CD1c-positive myeloid dendritic cell (primary cell): ENCODE data around the gene WBP11.

Experiments
- DNase-seq: peaks from one replicate; pipeline ENCODE4 v3.0.0-alpha.2; 2016; ENCODE audit errors: extremely low spot score

WBP11 gene

DNA sequence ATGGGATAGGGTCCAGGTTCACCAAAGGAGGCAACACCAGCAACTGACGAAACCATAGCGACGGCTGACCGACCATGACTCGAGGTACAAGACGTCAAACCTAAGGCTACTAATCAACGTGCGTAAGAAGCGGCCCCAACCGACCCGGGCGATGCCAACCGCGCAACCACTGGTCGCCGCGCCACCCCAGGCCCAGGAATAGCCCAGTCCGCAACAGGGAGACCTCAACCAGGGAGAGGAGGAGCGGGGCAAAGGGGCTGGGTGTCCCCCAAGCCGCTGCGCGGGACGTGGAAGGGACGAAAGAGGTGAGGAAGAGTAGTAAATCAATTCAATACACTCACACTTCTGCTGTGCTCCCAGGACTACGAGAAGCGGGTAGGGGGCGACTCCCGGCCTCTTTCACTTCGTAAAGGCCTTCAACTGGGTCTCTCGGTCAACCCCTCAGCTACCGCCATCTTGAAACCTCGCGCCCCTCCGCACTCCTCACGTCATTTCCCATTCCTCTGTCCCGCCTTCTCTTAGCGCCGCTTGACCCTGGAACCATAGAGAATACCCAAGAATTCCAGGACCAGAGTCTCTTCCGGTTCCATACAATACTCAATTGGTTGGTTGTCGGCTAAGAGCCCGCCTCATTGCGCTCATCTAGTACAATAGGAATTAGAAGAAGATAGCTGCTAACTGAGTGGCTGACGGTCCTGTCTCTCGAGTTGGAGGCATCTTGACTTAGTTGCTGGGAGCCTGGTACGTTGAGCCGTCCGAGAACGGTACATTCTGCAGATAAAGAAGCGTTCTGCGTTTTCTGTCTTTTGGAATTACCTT lies at the start of gene WBP11, which contains the start of gene C12orf60:
TSS of gene WBP11 (minus strand) at position 468 of the 819 bp plus-strand sequence. CDS start 2,095 bp downstream, outside the sequence.
TSS of gene C12orf60 (plus strand) at position 660 of the 819 bp plus-strand sequence. CDS start 19,266 bp downstream, outside the sequence.
- DNase-seq = peak; percentile 98

DNA sequence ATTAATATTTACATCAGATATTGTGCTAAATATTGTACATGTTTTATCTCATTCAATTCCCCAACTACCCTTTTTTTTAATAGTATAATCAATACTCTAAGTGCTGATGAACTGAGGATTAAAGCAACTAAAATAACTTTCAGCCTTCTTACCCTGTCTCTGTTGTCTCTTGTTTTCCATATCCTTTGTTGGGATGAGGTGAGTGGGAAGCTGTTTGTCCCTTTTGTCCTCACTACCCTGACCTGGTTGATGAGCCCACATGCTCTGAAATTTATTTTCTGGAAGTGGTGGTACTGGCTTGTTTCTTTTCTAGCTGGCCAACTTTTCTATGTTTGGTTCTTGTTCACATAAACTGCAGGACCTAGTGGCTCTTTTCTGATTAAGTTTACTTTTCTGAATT lies 49.6 kb upstream of the WBP11 start:
- no peak for DNase-seq

DNA sequence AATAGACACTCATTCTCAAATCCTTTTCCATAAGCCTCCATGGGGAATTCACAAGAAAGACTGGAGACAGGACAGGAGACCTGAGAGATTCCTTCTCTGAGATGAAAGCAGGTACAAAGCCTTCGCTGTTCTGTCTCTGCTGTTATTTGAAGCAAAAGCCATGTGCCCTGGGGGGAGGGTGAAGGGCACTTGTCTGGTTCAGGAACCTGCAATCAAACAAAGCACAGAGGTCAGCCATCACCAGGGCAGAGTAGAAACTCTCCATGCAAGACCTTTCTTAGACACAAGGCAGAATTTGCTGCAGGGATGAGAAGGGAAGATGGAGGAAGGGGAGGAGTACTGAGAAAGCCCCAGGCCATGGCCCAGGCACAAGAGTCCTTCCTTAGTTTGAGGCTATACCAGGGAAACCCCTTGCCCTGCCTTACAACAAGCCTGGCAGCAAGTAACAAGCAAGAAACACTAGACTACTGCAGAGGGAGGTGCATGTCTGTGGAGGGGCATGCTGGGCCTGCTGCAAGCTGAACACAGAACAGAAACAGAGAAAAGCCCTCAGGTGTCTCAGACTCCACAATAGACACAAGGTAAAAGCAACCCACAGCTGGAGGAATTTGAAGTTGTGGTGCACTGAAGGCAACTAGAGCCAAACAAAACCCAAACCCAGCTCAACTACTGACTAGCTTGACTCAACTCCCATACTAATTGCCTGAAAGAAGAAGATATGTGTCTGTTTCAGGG lies 47.8 kb upstream of the WBP11 start:
- DNase-seq = no peak

DNA sequence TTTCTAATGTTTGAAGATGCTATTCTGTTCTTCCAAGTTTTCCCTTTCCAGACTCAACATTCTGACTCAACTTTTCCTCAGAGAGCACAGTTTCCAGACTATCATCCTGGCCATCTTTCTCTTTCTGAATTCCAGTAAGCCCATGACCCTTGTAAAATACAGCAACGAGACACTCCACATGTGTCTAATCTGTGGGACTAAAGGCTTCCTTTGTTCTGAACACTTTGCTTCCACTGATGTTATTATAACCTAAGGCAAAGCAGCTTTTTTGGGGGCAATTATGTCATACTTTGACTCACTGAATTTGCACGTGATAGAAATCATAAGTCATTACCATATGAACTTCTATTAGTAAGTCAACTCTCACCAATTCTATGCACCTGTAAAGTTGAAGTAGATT lies 46.4 kb upstream of the WBP11 start:
- DNase-seq = no peak

DNA sequence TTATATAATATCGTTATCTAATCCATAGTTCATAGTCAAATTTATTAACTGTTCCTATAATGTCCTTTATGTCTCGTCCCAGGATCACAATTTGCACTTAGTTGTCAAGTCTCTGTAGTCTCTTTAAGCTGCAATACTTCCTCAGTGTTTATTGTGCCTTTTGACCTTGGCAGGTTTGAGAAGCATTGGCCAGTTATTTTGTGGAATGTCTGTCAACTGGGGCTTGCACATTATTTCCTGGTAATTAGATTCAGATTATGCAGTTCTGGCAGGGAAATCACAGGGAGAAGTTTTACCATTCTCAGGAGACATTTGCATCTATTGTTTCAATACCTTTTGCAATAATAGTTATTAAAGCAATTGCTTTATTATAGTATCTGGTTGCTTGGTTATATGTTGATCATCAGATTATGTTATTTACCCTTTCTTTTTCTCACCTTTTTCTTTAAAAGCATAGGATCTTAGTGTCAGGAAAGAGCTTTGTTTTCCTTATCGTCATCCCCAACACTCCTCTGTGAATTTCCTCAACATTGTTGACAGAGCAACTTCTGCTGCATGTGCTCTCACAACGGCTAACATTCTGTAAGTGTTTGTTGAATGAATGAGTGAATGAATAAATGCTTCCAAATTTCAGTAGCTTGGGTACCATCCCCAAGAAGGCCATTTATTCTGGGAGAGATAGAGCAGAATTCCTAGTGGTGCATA lies 43.8 kb upstream of the WBP11 start:
- DNase-seq = no peak

DNA sequence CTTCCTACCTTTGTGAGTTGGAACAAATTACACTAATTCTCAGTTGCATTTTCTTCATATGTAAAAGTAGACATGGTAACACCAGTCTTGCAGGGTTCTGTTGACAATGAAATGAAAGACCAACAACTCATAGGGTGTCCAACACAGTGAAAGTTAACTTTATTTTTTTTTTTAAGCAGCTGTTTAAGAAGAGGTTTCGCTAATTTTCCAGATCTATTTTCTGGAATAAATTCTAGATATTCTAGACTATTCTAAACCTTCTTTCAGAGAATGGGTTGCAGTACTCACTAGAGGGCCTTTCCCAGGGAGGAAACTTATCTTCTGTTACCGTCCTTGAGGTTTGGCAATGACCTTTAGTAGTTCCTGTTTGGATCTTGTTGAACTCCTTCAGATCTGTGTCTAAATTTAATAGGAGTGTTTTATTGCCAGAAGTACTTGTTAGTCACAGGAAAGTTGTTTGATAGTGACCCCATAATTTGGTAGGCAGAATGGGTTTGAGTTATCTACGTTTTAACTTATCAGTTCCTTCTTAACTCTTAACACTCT lies 42.8 kb upstream of the WBP11 start:
- DNase-seq = peak; percentile 22

DNA sequence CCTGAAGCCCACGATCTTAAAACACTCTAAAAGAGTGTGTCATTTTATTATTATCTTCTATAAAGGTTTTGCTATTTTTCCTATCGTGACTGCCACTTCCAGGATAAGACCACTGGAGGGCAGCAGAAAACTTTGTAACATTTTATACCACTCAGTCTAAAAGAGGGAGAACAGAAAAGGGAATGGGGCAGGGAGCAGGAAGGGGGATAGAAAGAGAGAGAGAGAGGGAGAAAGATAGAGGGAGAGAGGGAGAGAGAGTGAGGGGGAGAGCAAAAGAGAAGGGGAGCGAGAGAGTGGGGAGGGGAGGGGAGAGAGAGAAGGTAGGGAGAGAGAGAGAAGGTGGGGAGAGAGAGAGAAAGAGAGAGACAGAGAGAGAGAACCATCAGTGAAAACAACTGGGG lies 42.1 kb upstream of the WBP11 start:
- DNase-seq = peak; percentile 67

DNA sequence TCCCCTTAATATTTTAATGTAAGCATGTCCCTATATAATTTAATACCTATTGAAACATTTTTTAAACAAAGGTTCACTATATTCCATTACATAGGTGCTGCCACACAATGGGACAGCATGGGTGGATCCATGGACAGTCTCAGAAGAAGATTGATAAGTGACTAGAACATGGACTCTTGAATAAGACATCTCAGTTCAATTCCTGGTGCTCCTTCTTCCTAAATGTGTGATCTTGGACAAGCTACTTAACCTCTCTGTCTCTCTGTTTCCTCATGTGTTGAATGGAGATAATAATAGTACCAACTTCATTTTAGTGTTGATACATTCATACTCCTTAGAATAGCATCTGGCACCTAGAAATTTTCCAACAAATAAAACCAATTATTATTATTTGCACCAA lies 41.1 kb upstream of the WBP11 start:
- no peak for DNase-seq

DNA sequence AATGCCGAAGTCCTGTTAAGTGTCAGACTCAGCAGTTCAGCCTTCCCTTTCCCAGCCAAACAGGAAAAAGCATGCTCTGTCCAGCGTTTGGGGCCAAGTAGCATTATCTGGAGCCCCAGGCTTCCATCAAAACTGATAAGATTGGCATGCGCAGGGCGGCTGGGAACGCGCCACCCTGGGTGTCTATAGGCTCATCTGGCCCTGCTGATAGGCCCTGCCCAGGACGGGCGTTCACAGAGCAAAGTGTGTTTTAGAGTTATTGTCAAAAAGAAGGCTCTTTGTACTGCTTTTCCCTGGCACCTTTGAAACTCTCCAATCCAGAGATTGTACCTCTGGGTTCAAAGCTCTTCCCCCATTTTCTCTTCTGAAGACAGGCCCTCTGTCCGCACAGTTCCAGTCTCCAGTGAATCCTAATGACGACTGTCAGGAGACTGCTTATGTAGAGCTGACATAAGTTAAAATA lies 40.2 kb upstream of the WBP11 start, which contains the start of gene ART4:
TSS of gene ART4 (minus strand) at position 102 of the 463 bp plus-strand sequence. CDS start 413 bp downstream, outside the sequence.
- no peak for DNase-seq

DNA sequence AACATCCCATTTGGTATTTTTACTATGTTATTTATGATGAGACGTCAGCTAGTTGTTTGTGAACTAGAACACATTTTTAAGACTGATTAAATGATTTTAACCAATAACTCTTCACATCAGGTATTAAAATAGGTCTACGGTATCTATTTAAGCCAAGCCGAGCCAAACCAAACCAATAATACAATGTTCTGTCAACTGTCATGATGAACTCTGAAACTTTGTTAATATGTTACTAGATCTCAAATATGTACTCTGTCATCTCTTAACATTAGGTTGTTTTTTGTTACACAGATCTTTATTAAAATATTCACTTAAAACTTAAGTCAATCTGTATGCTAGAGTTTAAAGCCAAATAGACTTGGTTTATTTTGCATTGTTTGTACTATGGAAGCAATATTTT lies 39.0 kb upstream of the WBP11 start:
- DNase-seq = no peak

DNA sequence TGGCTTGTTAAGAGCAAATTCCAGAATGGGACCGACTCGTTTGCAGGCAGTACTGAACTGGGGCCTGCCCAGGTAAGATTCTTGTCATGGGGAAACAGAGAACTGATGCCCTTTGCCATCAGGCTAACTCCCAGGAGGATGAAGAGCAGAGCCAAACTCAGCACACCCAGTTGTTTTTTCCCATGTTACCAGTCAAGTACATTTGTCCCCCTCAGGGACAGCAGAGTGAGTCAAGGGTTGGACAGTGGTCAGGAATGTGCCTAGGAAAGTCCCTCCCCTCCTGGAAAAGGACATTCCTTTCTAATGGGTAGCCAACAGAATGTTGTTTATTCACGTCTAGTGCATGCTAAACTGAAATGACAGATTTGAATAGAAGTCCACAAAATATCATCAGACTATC lies 38.5 kb upstream of the WBP11 start:
- no peak for DNase-seq

DNA sequence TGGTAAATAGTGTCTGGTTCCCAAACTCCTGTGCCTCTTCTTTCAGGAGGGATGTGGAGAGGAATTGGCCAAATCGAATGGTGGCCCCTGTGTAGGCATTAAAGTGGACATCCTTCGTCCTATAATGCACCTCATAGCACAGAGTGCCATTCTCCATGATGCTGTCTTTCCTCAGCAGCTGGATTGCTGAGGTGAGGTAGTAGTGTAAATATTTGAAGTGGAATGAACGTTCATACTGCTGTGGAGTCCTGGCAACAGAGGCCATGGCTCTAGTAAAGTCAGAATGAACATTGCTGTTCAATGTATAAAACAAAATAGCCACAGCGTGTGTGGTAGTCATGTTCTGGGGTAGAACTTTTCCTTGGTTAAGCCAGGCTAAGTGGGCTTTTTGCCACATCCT lies 37.3 kb upstream of the WBP11 start:
- no peak for DNase-seq

DNA sequence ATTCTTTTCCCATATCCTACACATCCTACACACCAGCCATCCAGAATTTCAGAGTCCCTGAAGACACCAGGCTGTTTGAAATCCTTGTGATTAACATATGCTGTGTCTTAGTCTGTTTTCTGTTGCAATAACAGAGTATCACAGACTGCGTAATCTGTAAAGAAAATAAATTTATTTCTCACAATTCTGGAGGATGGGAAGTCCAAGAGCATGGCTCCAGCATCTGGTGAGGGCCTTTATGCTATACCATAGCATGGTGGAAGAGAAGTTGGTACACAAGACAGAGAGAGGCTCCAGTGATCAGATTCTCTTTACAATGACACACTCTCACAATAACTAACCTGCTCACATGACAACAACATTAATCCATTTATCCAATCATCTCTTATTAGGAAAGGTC lies 36.0 kb upstream of the WBP11 start:
- no peak for DNase-seq

DNA sequence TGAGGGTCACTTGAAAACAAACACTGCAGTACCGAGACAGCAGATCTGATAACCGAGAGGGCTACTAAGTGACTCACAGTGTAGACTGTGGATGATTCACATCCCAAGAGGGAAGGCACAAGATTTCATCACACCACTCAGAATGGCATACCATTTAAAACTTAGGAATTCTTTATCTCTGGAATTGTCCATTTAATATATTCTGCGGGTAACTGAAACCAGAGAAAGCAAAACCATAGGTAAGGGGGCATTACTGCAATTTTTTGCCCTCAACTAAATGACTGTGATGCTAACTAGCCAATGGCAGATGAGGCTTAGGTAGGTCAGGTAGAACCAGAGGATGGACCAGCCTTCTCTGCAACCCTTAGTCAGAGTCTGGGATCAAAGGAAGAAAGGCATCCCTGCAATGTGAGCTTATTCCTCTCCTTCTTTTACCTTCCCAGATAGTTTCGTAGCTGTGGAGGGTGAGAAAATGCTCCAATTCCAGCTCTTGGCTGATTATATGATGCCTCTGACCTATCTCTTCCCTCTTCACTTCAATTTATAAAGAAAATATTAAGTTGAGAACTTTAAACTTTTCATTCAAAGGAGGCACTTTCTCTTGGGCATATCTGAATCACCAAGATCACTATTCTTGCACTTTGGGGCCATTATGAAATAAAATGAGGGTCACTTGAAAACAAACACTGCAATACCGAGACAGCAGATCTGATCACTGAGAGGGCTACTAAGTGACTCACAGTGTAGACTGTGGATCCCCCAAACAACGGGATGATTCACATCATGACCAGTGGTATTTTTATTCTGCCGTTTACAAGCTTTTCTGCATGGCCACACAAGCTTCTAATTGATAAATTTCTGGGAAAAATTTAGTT lies 33.3 kb upstream of the WBP11 start:
- no peak for DNase-seq

DNA sequence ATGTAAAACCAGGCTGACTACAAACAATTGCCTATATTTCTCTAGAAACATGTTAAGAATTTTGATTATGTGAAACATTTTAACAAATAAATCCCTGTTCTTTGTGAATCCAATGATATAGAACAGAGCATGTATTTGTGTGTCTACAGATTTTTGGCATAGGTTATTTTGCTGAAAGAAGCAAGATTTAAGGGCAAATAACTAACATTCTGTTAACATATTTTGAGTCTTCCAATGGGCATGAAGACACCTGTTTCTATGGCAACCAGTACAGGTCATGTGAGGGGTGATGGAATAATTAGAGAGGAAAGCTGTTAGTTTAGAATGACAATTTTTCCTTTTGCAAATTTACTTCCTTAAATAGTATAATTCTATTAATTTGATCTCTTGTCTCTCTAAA lies 31.2 kb upstream of the WBP11 start:
- DNase-seq = no peak

DNA sequence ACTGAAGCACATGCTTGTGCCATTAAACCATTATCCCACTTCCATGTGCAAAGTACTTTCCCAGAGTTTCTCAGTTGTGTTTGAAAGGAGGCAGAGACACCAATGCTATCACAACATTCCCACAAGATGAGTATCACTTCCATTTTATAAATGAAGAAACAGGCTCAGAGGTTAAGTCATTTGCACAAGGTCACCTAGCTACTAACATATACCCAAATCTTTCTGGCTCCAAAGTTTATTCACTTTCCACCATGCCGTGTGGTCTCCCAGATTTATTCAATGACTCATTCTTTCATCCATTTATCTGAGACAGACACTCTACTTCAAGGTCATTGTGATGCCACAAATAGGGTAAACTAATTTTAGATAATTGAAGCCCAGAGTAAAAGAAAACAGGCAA lies 30.7 kb upstream of the WBP11 start:
- DNase-seq = no peak

DNA sequence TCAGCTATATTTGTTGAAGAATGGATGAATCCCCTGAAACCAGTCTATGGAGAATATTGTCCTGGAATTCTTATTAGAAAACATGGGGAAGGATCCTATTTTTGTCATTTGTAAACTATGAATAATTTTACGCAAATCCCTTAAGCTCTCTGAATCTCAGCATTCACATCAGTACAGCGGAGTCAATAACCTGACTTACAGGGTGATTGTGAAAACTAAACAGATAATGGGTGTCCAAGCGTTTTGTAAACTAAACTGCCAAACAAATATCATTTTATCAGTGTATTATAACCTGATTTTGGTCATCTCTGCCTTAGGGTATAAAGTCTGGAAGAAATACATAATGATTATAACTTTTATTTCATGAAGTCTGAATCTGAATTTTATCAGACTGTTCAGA lies 30.1 kb upstream of the WBP11 start:
- no peak for DNase-seq

DNA sequence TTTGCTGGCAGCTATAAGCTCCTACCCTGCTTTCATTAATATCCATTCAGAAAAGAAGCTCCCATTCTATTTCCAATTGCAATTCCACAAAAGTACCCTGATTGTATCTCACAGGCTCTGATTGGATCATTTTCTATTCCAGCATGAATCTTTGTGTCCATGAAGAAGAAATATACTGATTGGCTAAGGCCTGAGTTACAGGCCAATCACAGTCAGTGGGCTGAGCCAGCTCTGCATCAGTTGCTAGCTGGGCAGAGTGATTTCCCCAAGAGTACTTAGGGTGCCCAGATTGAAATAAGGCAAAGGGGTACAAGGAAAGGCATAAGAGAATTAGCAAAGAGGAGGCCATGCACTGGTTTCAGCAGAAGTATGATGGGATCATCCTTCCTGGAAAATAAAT lies 25.6 kb upstream of the WBP11 start:
- peak; percentile 28 for DNase-seq

DNA sequence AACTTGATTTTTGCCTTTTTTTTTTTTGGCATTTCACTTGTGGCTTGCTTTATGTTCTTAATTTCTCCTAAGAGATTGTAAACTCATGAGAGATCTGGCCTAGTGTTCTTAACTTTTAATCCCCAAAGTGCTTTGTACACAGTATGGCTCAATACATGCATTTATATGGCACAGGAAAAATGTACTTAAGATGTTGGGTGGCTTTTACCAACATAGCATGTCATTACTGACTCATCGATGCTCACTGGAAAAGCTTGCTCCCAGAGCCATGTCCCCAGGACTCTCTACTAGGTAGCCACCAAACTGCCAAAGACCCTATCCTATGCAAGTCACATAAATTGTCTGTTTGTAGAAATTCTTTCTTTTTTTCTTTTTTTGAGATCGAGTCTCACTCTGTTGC lies 23.8 kb upstream of the WBP11 start:
- DNase-seq = no peak

DNA sequence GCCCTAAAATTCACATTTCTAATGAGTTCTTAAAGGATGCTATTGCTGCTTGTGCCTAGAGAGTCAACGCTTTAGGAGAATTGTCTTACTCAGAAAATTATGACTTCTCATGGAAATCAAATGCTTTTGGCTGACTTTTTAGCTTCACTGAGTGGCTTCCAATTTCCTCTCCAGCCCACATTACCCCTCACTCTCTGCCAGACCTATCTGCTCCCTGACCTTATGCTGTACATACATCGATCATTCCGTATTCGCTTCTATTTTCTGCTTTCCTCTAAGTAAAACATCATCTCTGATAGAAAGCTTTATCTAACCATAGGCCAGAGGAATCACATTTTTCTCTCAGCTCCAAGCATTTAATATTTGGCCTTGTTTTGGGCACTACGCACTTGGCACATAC lies 23.2 kb upstream of the WBP11 start:
- no peak for DNase-seq

DNA sequence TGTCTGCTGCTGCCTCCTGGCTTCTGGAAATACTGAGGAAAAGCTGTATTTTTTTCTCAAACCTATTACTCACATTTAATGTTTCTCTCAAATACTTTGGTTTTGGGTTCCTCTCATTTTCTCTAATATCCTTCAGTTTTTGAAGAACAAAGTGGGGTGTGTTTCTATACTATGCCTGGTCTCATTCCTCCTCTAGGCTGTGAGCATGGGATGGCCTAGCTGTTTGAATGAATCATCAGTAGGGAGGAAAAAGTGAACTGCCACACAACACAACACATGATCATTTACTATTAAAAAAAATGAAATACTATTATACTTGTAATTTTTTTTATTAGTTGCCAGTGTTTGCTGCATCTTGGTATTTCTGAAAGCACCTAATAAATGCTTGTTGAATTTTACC lies 22.0 kb upstream of the WBP11 start:
- no peak for DNase-seq
